ENCODE results near the gene C6orf163.

The C6orf163 gene

DNA sequence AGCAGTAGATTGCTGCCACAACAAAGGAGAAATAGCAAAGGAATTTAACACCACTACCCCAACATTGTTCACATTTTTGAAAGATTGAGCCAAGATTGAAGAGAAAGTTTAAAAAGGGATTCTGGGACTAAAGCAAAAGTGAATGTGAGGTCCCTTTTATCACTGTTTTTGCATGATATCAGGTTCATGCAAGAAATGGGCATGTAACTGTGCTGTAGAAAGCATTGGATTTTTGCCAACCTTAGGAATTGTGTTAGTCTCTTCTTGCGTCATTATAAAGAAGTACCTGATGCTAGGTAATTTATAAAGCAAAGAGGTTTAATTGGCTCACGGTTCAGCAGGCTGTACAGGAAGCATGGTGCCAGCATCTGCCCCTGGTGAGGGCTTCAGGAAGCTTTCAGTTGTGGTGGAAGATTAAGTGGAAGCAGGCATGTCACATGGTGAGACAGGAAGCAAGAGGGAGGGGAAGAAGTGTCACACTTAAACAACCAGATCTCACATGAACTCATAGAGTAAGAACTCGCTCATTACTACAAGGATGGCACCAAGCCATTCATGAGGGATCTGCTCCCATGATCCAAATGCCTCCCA, 10.9 kb upstream of the C6orf163 start:
- Histone ChIP-seq H3K4me3 (ENCODE audit: low read depth, low read length) (no peak overlapping the region), H3K36me3 (ENCODE audit: control insufficient read depth, insufficient read depth, low read length) (no peaks in the 10 kb centered on the region), H3K9me3 (ENCODE audit: control insufficient read depth, insufficient read depth, low read length) (no peaks in the 10 kb centered on the region), H3K4me1 (ENCODE audit: control insufficient read depth, insufficient read depth, low read length) (peaks cover 6% of the 10 kb centered on the region), H3K27me3 (ENCODE audit: control insufficient read depth, insufficient read depth, low read length) (no peaks in the 10 kb centered on the region), H3K9ac (ENCODE audit: low read depth, low read length) (no peak overlapping the region)

DNA sequence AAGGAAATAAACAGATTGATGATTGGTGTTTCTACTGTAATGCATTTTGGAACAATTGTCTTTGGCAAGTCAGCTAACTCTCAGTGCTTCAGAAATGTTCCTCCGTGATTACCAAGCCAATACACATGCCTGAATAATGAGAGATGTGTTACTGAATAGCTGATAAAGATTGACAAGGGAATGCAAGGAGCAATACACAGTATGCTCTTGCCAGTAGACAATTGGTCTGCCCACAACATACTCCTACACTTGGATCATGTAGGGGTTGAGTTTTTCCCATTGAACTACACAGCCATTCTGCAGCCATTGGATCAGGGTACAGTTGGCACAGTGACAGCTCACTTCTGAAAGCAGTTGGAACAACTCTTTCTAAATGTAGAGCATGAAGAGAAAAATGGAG, 9.9 kb upstream of the C6orf163 start:
- Histone ChIP-seq H3K9ac (ENCODE audit: low read depth, low read length) (no peak overlapping the region), H3K27me3 (ENCODE audit: control insufficient read depth, insufficient read depth, low read length) (no peaks in the 10 kb centered on the region), H3K4me3 (ENCODE audit: low read depth, low read length) (no peak overlapping the region), H3K4me1 (ENCODE audit: control insufficient read depth, insufficient read depth, low read length) (peaks cover 6% of the 10 kb centered on the region), H3K36me3 (ENCODE audit: control insufficient read depth, insufficient read depth, low read length) (no peaks in the 10 kb centered on the region), H3K9me3 (ENCODE audit: control insufficient read depth, insufficient read depth, low read length) (no peaks in the 10 kb centered on the region)

DNA sequence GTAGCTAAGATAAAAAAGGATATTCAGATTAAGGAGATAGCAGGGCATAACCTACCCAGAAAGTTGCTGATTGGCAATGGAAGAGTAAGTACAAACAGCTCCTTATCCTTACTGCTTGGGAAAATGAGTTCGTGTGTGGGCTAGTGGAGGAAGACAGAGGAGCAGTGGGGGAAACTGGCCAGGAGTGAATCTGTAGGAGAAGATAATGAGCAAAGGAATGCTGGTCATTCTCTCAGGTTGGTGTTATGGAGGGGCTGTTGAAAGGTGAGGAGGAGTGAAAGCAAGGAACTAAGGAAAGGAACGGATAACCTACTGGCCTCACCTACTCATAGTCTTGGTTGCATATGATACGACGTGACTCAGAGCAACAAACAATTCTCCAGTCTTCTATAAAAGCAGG, 8.2 kb upstream of the C6orf163 start:
- Histone ChIP-seq H3K27me3 (ENCODE audit: control insufficient read depth, insufficient read depth, low read length) (no peaks in the 10 kb centered on the region), H3K9ac (ENCODE audit: low read depth, low read length) (no peak overlapping the region), H3K9me3 (ENCODE audit: control insufficient read depth, insufficient read depth, low read length) (no peaks in the 10 kb centered on the region), H3K36me3 (ENCODE audit: control insufficient read depth, insufficient read depth, low read length) (no peaks in the 10 kb centered on the region), H3K4me1 (ENCODE audit: control insufficient read depth, insufficient read depth, low read length) (peaks cover 6% of the 10 kb centered on the region), H3K4me3 (ENCODE audit: low read depth, low read length) (no peak overlapping the region)

DNA sequence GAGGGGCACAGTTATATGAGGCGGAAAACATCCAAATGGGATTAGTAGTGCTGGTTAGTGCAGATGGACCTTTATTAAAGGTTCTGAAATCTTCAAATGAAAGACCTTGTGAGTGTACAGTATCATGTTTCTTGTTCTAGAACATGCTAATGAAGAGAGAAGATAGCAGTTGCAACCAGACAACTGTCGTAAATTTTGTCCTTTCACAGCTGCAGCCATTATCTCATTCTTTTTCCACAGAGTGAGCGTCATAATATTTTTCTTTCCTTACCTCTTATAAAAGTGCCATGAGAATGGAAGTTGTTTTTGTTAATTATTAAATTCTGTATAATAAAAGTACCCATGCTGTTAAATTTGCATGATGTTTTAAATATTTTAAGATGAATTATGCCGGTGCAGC, 4.4 kb upstream of the C6orf163 start:
- Histone ChIP-seq H3K4me1 (ENCODE audit: control insufficient read depth, insufficient read depth, low read length) (peaks cover 6% of the 10 kb centered on the region), H3K27me3 (ENCODE audit: control insufficient read depth, insufficient read depth, low read length) (no peaks in the 10 kb centered on the region), H3K9me3 (ENCODE audit: control insufficient read depth, insufficient read depth, low read length) (no peaks in the 10 kb centered on the region), H3K9ac (ENCODE audit: low read depth, low read length) (no peak overlapping the region), H3K36me3 (ENCODE audit: control insufficient read depth, insufficient read depth, low read length) (no peaks in the 10 kb centered on the region), H3K4me3 (ENCODE audit: low read depth, low read length) (no peak overlapping the region)

DNA sequence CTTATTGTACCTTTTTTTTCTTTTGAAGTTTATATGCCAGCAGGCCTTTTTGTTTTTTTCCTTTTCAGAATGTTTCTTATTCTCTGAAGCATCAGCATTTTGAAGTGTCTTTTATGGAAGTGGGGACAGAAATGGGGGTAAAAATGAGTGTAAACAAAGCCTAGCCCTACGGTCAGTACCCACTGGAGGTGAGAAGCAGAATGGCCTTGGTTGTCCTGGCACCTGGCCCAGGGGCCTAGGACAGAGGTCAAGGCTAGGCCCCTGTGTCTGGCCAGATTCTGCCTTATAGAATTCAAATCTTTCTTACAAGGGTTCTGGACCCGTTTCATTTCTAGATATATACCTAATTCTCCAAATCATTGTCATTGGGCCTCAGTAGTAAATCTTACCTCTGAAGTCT, 3.5 kb upstream of the C6orf163 start:
- Histone ChIP-seq H3K9ac (ENCODE audit: low read depth, low read length) (no peak overlapping the region), H3K4me3 (ENCODE audit: low read depth, low read length) (no peak overlapping the region), H3K4me1 (ENCODE audit: control insufficient read depth, insufficient read depth, low read length) (peaks cover 3% of the 10 kb centered on the region), H3K27me3 (ENCODE audit: control insufficient read depth, insufficient read depth, low read length) (no peaks in the 10 kb centered on the region), H3K36me3 (ENCODE audit: control insufficient read depth, insufficient read depth, low read length) (no peaks in the 10 kb centered on the region), H3K9me3 (ENCODE audit: control insufficient read depth, insufficient read depth, low read length) (no peaks in the 10 kb centered on the region)

DNA sequence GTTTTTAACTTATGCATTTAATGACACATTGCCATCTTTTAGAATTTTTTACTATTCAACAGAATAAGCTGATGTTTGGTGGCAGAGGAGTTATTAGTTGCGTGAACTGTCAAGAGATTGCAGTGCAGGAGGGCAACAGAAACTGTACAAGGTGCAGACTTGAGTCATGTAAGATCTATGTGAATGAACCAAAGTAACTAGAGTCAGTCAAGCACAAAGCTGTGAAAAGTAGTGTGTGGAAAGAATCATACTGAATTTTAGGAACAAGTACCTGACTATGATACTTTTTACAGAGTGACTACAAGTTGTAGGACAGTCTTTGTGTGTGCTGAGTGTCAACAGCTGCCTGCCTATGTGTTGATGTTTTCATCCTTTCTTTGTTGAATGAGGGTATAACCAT, 2.7 kb upstream of the C6orf163 start:
- Histone ChIP-seq H3K4me1 (ENCODE audit: control insufficient read depth, insufficient read depth, low read length) (no peaks in the 10 kb centered on the region), H3K27me3 (ENCODE audit: control insufficient read depth, insufficient read depth, low read length) (no peaks in the 10 kb centered on the region), H3K9ac (ENCODE audit: low read depth, low read length) (no peak overlapping the region), H3K36me3 (ENCODE audit: control insufficient read depth, insufficient read depth, low read length) (no peaks in the 10 kb centered on the region), H3K9me3 (ENCODE audit: control insufficient read depth, insufficient read depth, low read length) (no peaks in the 10 kb centered on the region), H3K4me3 (ENCODE audit: low read depth, low read length) (no peak overlapping the region)

DNA sequence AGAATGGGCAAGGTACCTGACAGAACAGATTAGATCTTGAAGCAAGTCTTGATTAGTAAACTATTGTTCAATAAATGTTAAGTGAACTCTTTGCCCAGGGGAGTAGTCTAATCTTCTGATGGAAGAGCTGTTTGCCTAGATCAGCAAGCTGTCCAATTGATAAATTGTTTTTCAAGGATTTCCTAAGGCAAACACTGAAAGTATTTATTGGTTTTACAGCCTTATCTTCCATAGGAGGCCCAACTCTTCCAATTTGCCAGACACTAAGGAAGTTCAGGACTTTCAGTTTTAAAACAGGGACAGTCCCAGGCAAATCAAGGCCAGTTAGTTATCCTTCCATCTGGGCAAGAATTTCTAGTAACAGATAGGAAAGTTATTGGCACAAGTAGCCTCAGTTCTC, 1.8 kb upstream of the C6orf163 start:
- Histone ChIP-seq H3K27me3 (ENCODE audit: control insufficient read depth, insufficient read depth, low read length) (no peaks in the 10 kb centered on the region), H3K4me3 (ENCODE audit: low read depth, low read length) (no peak overlapping the region), H3K9ac (ENCODE audit: low read depth, low read length) (no peak overlapping the region), H3K9me3 (ENCODE audit: control insufficient read depth, insufficient read depth, low read length) (no peaks in the 10 kb centered on the region), H3K4me1 (ENCODE audit: control insufficient read depth, insufficient read depth, low read length) (no peaks in the 10 kb centered on the region), H3K36me3 (ENCODE audit: control insufficient read depth, insufficient read depth, low read length) (no peaks in the 10 kb centered on the region)

DNA sequence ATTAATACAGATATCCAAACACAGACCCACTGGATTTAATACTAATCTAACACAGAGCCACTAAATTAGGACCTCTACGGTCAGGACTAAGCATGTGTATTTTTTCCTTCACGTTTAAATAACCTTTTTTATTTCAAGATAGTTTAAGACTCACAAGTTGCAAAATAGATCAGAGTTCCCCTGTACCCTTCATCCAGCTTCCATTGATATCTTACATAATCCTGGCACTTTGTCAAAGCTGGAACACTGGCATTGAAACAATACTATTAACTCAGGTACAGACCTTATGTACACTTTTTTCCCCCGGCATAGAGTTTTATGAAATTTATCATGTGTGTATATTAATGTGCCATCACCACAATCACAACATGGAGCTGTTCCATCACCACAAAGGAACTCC, 2.1 kb downstream of the C6orf163 start:
- no peaks in the 10 kb centered on the region for H3K36me3 ChIP-seq (ENCODE audit: control insufficient read depth, insufficient read depth, low read length)
- no peaks in the 10 kb centered on the region for H3K27me3 ChIP-seq (ENCODE audit: control insufficient read depth, insufficient read depth, low read length)
- no peaks in the 10 kb centered on the region for H3K4me1 ChIP-seq (ENCODE audit: control insufficient read depth, insufficient read depth, low read length)
- H3K9ac ChIP-seq (ENCODE audit: low read depth, low read length): no peak overlapping the region
- no peaks in the 10 kb centered on the region for H3K9me3 ChIP-seq (ENCODE audit: control insufficient read depth, insufficient read depth, low read length)
- no peak overlapping the region for H3K4me3 ChIP-seq (ENCODE audit: low read depth, low read length)

DNA sequence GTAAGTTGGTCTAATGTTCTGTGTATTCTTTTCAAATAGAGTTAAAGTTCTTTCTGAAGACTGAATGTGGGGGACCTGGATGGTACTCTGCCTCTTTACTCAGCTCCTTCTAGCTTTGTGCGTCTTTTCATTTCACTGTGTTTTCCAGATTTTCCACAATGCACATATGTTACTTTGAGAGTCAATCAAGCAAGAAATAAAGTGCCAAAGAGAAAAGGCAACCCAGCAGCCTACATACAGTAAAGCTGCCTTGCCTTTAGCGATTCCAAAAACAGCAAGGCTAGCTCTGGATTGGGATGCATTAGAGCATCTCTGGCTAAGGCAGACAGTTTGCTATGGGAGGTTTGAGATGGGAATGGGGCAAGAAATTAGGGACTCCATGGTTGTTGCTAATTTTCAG, 5.3 kb downstream of the C6orf163 start:
- Histone ChIP-seq H3K36me3 (ENCODE audit: control insufficient read depth, insufficient read depth, low read length) (no peaks in the 10 kb centered on the region), H3K9me3 (ENCODE audit: control insufficient read depth, insufficient read depth, low read length) (no peaks in the 10 kb centered on the region), H3K27me3 (ENCODE audit: control insufficient read depth, insufficient read depth, low read length) (no peaks in the 10 kb centered on the region), H3K9ac (ENCODE audit: low read depth, low read length) (no peak overlapping the region), H3K4me3 (ENCODE audit: low read depth, low read length) (no peak overlapping the region), H3K4me1 (ENCODE audit: control insufficient read depth, insufficient read depth, low read length) (no peaks in the 10 kb centered on the region)

DNA sequence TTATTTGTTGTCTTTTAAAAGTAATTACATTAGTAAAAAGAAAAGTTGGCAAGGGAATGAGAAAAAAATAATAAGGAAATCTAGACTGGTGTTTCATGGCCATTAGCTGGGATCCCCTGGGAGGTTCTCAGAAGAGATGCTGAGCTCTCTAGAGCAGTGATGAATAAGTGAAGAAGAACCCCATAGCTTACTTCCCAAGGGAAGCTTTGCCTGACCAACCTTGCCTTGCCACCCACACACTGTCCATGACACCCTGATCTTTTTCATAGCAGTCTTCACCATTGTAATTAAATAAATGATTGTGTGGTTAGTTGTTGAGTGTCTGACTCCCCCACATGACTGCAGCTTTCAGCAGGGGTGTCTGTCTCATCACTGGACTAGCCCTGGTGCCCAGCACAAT, 5.9 kb downstream of the C6orf163 start:
- no peak overlapping the region for H3K9ac ChIP-seq (ENCODE audit: low read depth, low read length)
- H3K9me3 ChIP-seq (ENCODE audit: control insufficient read depth, insufficient read depth, low read length): no peaks in the 10 kb centered on the region
- H3K27me3 ChIP-seq (ENCODE audit: control insufficient read depth, insufficient read depth, low read length): no peaks in the 10 kb centered on the region
- no peak overlapping the region for H3K4me3 ChIP-seq (ENCODE audit: low read depth, low read length)
- no peaks in the 10 kb centered on the region for H3K4me1 ChIP-seq (ENCODE audit: control insufficient read depth, insufficient read depth, low read length)
- H3K36me3 ChIP-seq (ENCODE audit: control insufficient read depth, insufficient read depth, low read length): no peaks in the 10 kb centered on the region

DNA sequence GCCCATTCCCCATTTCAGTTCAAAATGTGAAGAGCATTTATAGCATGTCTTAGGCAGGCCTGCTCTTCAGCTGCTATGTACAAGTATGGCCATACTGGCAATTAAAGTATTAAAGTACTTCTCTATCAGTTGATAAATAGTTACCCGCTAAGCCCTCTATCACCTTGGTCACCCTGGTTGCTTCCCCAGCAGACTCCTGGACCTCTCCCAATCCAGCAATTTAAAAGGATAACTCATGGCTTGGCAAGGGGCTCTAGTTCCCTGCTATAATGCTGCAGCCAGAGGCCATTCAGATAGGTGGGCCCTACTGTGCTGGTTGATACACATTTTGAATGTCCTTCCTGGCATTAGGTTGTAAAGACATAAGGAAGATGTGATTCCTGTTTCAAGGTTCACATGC, 7.0 kb downstream of the C6orf163 start:
- no peaks in the 10 kb centered on the region for H3K36me3 ChIP-seq (ENCODE audit: control insufficient read depth, insufficient read depth, low read length)
- no peaks in the 10 kb centered on the region for H3K27me3 ChIP-seq (ENCODE audit: control insufficient read depth, insufficient read depth, low read length)
- H3K9me3 ChIP-seq (ENCODE audit: control insufficient read depth, insufficient read depth, low read length): no peaks in the 10 kb centered on the region
- H3K4me3 ChIP-seq (ENCODE audit: low read depth, low read length): no peak overlapping the region
- no peaks in the 10 kb centered on the region for H3K4me1 ChIP-seq (ENCODE audit: control insufficient read depth, insufficient read depth, low read length)
- H3K9ac ChIP-seq (ENCODE audit: low read depth, low read length): no peak overlapping the region

DNA sequence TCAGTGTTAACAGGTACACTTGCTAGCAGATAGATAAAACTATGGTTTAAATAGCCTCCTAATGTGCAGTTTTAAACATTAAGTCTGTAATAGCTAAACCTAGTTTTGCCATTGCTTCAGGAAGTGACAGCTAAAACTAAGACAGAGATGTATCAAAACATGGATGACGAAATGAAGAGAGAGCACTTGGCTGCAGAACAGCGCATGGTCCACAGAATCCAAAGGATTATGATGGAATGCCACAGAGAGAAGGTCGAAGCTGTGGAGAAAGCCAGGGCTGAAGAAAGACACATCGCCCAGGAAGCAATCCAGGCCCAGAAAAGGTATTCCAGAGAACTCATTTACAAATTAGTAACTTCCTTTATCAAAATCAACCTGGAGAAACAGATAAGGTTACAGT, 11.6 kb downstream of the C6orf163 start:
- peaks cover 3% of the 10 kb centered on the region for H3K36me3 ChIP-seq (ENCODE audit: control insufficient read depth, insufficient read depth, low read length)
- H3K9me3 ChIP-seq (ENCODE audit: control insufficient read depth, insufficient read depth, low read length): no peaks in the 10 kb centered on the region
- H3K4me3 ChIP-seq (ENCODE audit: low read depth, low read length): no peak overlapping the region
- H3K27me3 ChIP-seq (ENCODE audit: control insufficient read depth, insufficient read depth, low read length): no peaks in the 10 kb centered on the region
- H3K9ac ChIP-seq (ENCODE audit: low read depth, low read length): no peak overlapping the region
- H3K4me1 ChIP-seq (ENCODE audit: control insufficient read depth, insufficient read depth, low read length): no peaks in the 10 kb centered on the region
